CD4-positive, alpha-beta memory T cell (primary cell): Measurements from ENCODE around the gene ACP6. TPM values are rescaled to one million over a fixed set of nuclear protein-coding genes. Genes with fewer than 3 reads are reported as not detected.

Source experiments
- CTCF ChIA-PET: fragments of 350-600 bp; sonication (Branson Sonifier 250); formaldehyde crosslinking; loops from one replicate; lab custom pipeline; 2021; ENCODE audit warnings: inconsistent platforms; ENCODE audit not compliant: partially characterized antibody; lab: Charles Lee
- POLR2A ChIA-PET: fragments of 350-600 bp; sonication (Branson Sonifier 250); formaldehyde crosslinking; loops from one replicate; lab custom pipeline; 2021; ENCODE audit not compliant: partially characterized antibody; lab: Charles Lee
- DNase-seq, 5 donors: peaks; one replicate each; pipeline versions ENCODE4 v3.0.0 to v3.0.0-alpha.2; 2020 to 2022; ENCODE audit warnings: mixed read lengths in 1 of 5
- H3K27ac ChIP-seq: one replicate; pipeline ENCODE4 v1.7.0; 2013; ENCODE audit warnings: low read depth, low read length
- H3K27me3 ChIP-seq: 2 replicates; pipeline ENCODE4 v1.7.0; 2013; ENCODE audit warnings: mild to moderate bottlenecking, low read length, moderate library complexity; ENCODE audit not compliant: insufficient read depth
- H3K36me3 ChIP-seq: 2 replicates; pipeline ENCODE4 v1.7.0; 2013; ENCODE audit warnings: mild to moderate bottlenecking, low read length, moderate library complexity; ENCODE audit not compliant: insufficient read depth
- H3K4me1 ChIP-seq: 2 replicates; pipeline ENCODE4 v1.7.0; 2013; ENCODE audit warnings: mild to moderate bottlenecking, low read length, moderate library complexity; ENCODE audit not compliant: insufficient read depth
- H3K4me3 ChIP-seq, 2 donors: one replicate each; pipeline ENCODE4 v1.7.0; 2013; ENCODE audit warnings: low read length in 2 of 2, mild to moderate bottlenecking in 1 of 2
- H3K9me3 ChIP-seq, 2 donors: one replicate each; pipeline ENCODE4 v1.7.0; 2013; ENCODE audit warnings: low read length in 2 of 2, control low read depth in 1 of 2; ENCODE audit not compliant: control insufficient read depth in 1 of 2
- H3K27ac Mint-ChIP-seq, 7 donors: one replicate each; pipeline ENCODE4 v1.8.0; 2020 to 2021; ENCODE audit warnings: mixed read lengths in 7 of 7, mild to moderate bottlenecking in 6 of 7, inconsistent platforms in 3 of 7, moderate library complexity in 3 of 7
- H3K27me3 Mint-ChIP-seq, 2 donors: one replicate each; pipeline ENCODE4 v1.8.0; 2020 to 2021; ENCODE audit warnings: mixed read lengths in 2 of 2
- H3K36me3 Mint-ChIP-seq, 2 donors: one replicate each; pipeline ENCODE4 v1.8.0; 2020 to 2021; ENCODE audit warnings: mixed read lengths in 2 of 2, inconsistent platforms in 1 of 2, mild to moderate bottlenecking in 1 of 2
- H3K4me1 Mint-ChIP-seq, 4 donors: one replicate each; pipeline ENCODE4 v1.8.0; 2020 to 2021; ENCODE audit warnings: mixed read lengths in 4 of 4, mild to moderate bottlenecking in 1 of 4
- H3K4me3 Mint-ChIP-seq, 8 donors: one replicate each; pipeline ENCODE4 v1.8.0; 2020 to 2021; ENCODE audit warnings: mixed read lengths in 8 of 8, mild to moderate bottlenecking in 7 of 8, moderate library complexity in 6 of 8, inconsistent platforms in 3 of 8
- H3K9me3 Mint-ChIP-seq, 8 donors: one replicate each; pipeline ENCODE4 v1.8.0; 2020 to 2021; ENCODE audit warnings: mixed read lengths in 8 of 8, mild to moderate bottlenecking in 5 of 8, inconsistent platforms in 3 of 8, moderate library complexity in 1 of 8
- intact Hi-C: fragments of 100-400 bp; cut with micrococcal nuclease; formaldehyde crosslinking; loops from one replicate; pipeline ENCODE4 v1.15.1; 2023
- polyA plus RNA-seq, 2 donors: library from polyadenylated mRNA; unstranded; fragments of 300-500 nt; fragmentation: Illumina TruSeq; gene quantifications; one replicate each; pipeline ENCODE4 v1.2.3, GENCODE V29; 2021
- total RNA-seq, 2 experiments: library from RNA; stranded (reverse); gene quantifications; one replicate each; pipeline ENCODE4 v1.2.3, GENCODE V29; 2021

The ACP6 gene
- total and polyA plus RNA-seq, 4 experiments from 2014 or later, result 15.4 to 22.7 (median 20.2) TPM

DNA sequence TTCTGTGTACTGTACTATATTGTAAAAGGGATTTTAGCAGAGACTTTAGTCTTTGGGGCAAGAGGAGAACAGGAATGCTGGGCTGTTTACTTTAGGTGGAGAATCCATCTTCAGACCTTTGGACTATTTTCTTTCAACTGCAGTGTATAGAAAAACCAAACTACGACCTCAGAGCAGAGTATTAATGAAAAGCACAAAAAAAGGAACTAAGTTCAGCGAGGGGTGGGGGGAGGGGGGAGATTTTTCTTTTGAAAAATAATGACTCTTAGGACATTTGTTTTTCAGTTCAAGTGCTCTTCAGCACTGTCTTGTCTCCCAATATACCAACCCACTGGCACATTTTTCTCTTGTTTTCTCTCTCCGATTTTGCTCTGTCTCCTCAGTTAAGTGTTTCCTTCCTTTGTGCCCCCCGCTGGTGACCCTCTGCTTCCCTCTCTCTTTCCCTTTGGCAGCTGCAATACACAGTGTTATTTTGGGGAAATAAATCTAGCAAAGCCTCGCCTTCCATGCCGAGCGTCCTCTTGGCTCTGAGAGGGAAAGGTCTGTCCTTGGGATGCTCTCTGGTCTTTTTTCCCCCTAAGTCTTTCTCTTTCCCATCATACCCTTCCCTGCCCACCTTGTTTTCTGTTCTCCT, 44.8 kb downstream of the ACP6 start:
- no peaks in the 10 kb centered on the region for H3K36me3 ChIP-seq
- Mint-ChIP-seq H3K27me3 (no peaks in the 10 kb centered on the region), H3K27ac (peak overlapping the region in 2 of 7 donors; percentile 66 to 67), H3K4me1 (peaks cover 28 to 55% (median 31%) of the 10 kb centered on the region in 4 donors), H3K9me3 (no peaks in the 10 kb centered on the region), H3K36me3 (peaks cover 15 to 23% of the 10 kb centered on the region in 2 donors), H3K4me3 (no peak overlapping the region)
- intact Hi-C loops, result no loop called here
- ChIA-PET CTCF (interaction anchor here (1.0 to 3.8 kb wide), 9 partner anchors 9 to 133 kb away, joined by 3 to 58 read pairs (median 11); a partner anchor contains a TSS), POLR2A (interaction anchor here (0.8 to 1.3 kb wide), 2 partner anchors 26 to 84 kb away, joined by 3 read pairs; partner anchors contain the start of gene BCL9)
- no peaks in the 10 kb centered on the region for H3K27me3 ChIP-seq
- H3K9me3 ChIP-seq, result no peaks in the 10 kb centered on the region
- H3K4me1 ChIP-seq, result peaks cover 31% of the 10 kb centered on the region
- H3K27ac ChIP-seq, result no peak overlapping the region
- DNase-seq, result no peak
- H3K4me3 ChIP-seq, result no peak overlapping the region

DNA sequence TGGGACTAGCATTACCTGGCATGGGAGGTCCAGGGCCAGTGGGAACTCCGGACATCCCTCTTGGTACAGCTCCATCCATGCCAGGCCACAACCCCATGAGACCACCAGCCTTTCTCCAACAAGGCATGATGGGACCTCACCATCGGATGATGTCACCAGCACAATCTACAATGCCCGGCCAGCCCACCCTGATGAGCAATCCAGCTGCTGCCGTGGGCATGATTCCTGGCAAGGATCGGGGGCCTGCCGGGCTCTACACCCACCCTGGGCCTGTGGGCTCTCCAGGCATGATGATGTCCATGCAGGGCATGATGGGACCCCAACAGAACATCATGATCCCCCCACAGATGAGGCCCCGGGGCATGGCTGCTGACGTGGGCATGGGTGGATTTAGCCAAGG, 45.8 kb downstream of the ACP6 start:
- Histone ChIP-seq H3K9me3 (no peaks in the 10 kb centered on the region), H3K4me3 (no peak overlapping the region), H3K36me3 (peaks cover 1% of the 10 kb centered on the region), H3K4me1 (peaks cover 23% of the 10 kb centered on the region), H3K27ac (no peak overlapping the region), H3K27me3 (no peaks in the 10 kb centered on the region)
- H3K4me3 Mint-ChIP-seq, result no peak overlapping the region
- POLR2A ChIA-PET, result interaction anchor here (1.3 kb wide), 1 partner anchor 83 kb away, joined by 3 read pairs; the partner anchor contains the start of gene BCL9
- peaks cover 23 to 46% (median 24%) of the 10 kb centered on the region in 4 donors for H3K4me1 Mint-ChIP-seq
- H3K9me3 Mint-ChIP-seq, result no peaks in the 10 kb centered on the region
- H3K27ac Mint-ChIP-seq, result no peak overlapping the region
- DNase-seq, result no peak
- H3K36me3 Mint-ChIP-seq, result peaks cover 15 to 23% of the 10 kb centered on the region in 2 donors
- no peaks in the 10 kb centered on the region for H3K27me3 Mint-ChIP-seq
- CTCF ChIA-PET, result interaction anchor here (1.0 to 2.8 kb wide), 3 partner anchors 16 to 112 kb away, joined by 4 to 11 read pairs (median 4); no protein-coding TSS in a partner anchor
- intact Hi-C loops, result no loop called here

- DNase-seq, result no peak
- Mint-ChIP-seq H3K9me3 (no peaks in the 10 kb centered on the region), H3K36me3 (peaks cover 16 to 23% of the 10 kb centered on the region in 2 donors), H3K27me3 (no peaks in the 10 kb centered on the region), H3K27ac (no peak overlapping the region), H3K4me1 (peaks cover 18 to 41% (median 20%) of the 10 kb centered on the region in 4 donors), H3K4me3 (no peak overlapping the region)
- H3K4me1 ChIP-seq, result peaks cover 21% of the 10 kb centered on the region
- ChIA-PET CTCF (interaction anchor here (1.2 kb wide), 1 partner anchor 16 kb away, joined by 4 read pairs; no protein-coding TSS in a partner anchor), POLR2A (interaction anchor here (1.3 kb wide), 1 partner anchor 83 kb away, joined by 3 read pairs; the partner anchor contains the start of gene BCL9)
- H3K4me3 ChIP-seq, result no peak overlapping the region
- H3K27me3 ChIP-seq, result no peaks in the 10 kb centered on the region
- peaks cover 6% of the 10 kb centered on the region for H3K36me3 ChIP-seq
- intact Hi-C loops, result no loop called here
- no peak overlapping the region for H3K27ac ChIP-seq
- no peaks in the 10 kb centered on the region for H3K9me3 ChIP-seq
Measured at GRCh38 chr1:147624011-147624410, 46.3 kb downstream of the ACP6 start.

- Mint-ChIP-seq H3K4me1 (peaks cover 24 to 45% (median 25%) of the 10 kb centered on the region in 4 donors), H3K4me3 (no peak overlapping the region), H3K27ac (peak overlapping the region in 5 of 7 donors; percentile 18 to 71 (median 48)), H3K9me3 (no peaks in the 10 kb centered on the region), H3K36me3 (peaks cover 24 to 33% of the 10 kb centered on the region in 2 donors), H3K27me3 (no peaks in the 10 kb centered on the region)
- peaks cover 10% of the 10 kb centered on the region for H3K36me3 ChIP-seq
- no peak overlapping the region for H3K4me3 ChIP-seq
- ChIA-PET POLR2A (no interaction called here), CTCF (interaction anchor here (0.7 to 1.3 kb wide), 2 partner anchors 12 to 82 kb away, joined by 3 read pairs; partner anchors contain the start of gene BCL9)
- H3K27ac ChIP-seq, result no peak overlapping the region
- H3K4me1 ChIP-seq, result peaks cover 21% of the 10 kb centered on the region
- intact Hi-C loops, result no loop called here
- no peaks in the 10 kb centered on the region for H3K27me3 ChIP-seq
- no peaks in the 10 kb centered on the region for H3K9me3 ChIP-seq
- no peak for DNase-seq
Measured at GRCh38 chr1:147622731-147623130, 47.6 kb downstream of the ACP6 start.

DNA sequence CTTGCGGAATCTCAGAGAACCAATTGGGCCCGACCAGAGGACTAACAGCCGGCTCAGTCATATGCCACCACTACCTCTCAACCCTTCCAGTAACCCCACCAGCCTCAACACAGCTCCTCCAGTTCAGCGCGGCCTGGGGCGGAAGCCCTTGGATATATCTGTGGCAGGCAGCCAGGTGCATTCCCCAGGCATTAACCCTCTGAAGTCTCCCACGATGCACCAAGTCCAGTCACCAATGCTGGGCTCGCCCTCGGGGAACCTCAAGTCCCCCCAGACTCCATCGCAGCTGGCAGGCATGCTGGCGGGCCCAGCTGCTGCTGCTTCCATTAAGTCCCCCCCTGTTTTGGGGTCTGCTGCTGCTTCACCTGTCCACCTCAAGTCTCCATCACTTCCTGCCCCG, 49.8 kb downstream of the ACP6 start:
- no peaks in the 10 kb centered on the region for H3K9me3 Mint-ChIP-seq
- H3K27me3 Mint-ChIP-seq, result no peaks in the 10 kb centered on the region
- H3K4me1 ChIP-seq, result peaks cover 25% of the 10 kb centered on the region
- DNase-seq, result no peak
- no peak overlapping the region for H3K27ac ChIP-seq
- POLR2A ChIA-PET, result no interaction called here
- no peak overlapping the region for H3K27ac Mint-ChIP-seq
- H3K4me1 Mint-ChIP-seq, result peaks cover 18 to 41% (median 24%) of the 10 kb centered on the region in 4 donors
- peaks cover 10% of the 10 kb centered on the region for H3K36me3 ChIP-seq
- H3K9me3 ChIP-seq, result no peaks in the 10 kb centered on the region
- H3K4me3 Mint-ChIP-seq, result no peak overlapping the region
- no peak overlapping the region for H3K4me3 ChIP-seq
- peaks cover 23 to 41% of the 10 kb centered on the region in 2 donors for H3K36me3 Mint-ChIP-seq
- CTCF ChIA-PET, result no interaction called here
- no peaks in the 10 kb centered on the region for H3K27me3 ChIP-seq
- intact Hi-C loops, result no loop called here

DNA sequence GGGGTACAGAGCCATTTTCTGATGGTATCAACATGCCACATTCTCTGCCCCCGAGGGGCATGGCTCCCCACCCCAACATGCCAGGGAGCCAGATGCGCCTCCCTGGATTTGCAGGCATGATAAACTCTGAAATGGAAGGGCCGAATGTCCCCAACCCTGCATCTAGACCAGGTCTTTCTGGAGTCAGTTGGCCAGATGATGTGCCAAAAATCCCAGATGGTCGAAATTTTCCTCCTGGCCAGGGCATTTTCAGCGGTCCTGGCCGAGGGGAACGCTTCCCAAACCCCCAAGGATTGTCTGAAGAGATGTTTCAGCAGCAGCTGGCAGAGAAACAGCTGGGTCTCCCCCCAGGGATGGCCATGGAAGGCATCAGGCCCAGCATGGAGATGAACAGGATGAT, 50.6 kb downstream of the ACP6 start:
- POLR2A ChIA-PET, result no interaction called here
- Mint-ChIP-seq H3K36me3 (peaks cover 22 to 44% of the 10 kb centered on the region in 2 donors), H3K9me3 (no peaks in the 10 kb centered on the region)

DNA sequence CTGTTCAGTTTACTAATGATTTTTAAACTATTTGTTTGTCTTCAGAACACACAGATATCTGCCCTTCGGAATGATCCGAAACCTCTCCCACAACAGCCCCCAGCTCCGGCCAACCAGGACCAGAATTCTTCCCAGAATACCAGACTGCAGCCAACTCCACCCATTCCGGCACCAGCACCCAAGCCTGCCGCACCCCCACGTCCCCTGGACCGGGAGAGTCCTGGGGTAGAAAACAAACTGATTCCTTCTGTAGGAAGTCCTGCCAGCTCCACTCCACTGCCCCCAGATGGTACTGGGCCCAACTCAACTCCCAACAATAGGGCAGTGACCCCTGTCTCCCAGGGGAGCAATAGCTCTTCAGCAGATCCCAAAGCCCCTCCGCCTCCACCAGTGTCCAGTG, 51.6 kb downstream of the ACP6 start:
- ChIA-PET POLR2A (interaction anchor here (1.0 to 1.8 kb wide), 3 partner anchors 19 to 117 kb away, joined by 3 to 5 read pairs (median 3); partner anchors contain the start of gene ACP6), CTCF (interaction anchor here (1.3 to 3.1 kb wide), 2 partner anchors 9 to 47 kb away, joined by 3 to 14 read pairs; no protein-coding TSS in a partner anchor)
- peaks cover 32 to 51% of the 10 kb centered on the region in 2 donors for H3K36me3 Mint-ChIP-seq

More for the DNA sequence above, 50.6 kb downstream of the ACP6 start:
- Mint-ChIP-seq H3K27me3 (no peaks in the 10 kb centered on the region), H3K4me1 (peaks cover 17 to 41% (median 23%) of the 10 kb centered on the region in 4 donors), H3K4me3 (no peak overlapping the region), H3K27ac (no peak overlapping the region)
- DNase-seq, result no peak
- Histone ChIP-seq H3K4me3 (no peak overlapping the region), H3K36me3 (peaks cover 10% of the 10 kb centered on the region), H3K27me3 (no peaks in the 10 kb centered on the region), H3K4me1 (peaks cover 25% of the 10 kb centered on the region), H3K27ac (no peak overlapping the region), H3K9me3 (no peaks in the 10 kb centered on the region)
- CTCF ChIA-PET, result interaction anchor here (3.1 kb wide), 1 partner anchor 8 kb away, joined by 14 read pairs; no protein-coding TSS in a partner anchor
- intact Hi-C loops, result no loop called here

More for the DNA sequence above, 51.6 kb downstream of the ACP6 start:
- intact Hi-C loops, result no loop called here
- Histone ChIP-seq H3K4me1 (peaks cover 25% of the 10 kb centered on the region), H3K27me3 (no peaks in the 10 kb centered on the region), H3K9me3 (no peaks in the 10 kb centered on the region), H3K4me3 (no peak overlapping the region), H3K27ac (no peak overlapping the region), H3K36me3 (peaks cover 10% of the 10 kb centered on the region)
- Mint-ChIP-seq H3K4me3 (peak overlapping the region in 4 of 8 donors; percentile 18 to 53 (median 42)), H3K27ac (peak overlapping the region; percentile 10 to 90 (median 71)), H3K27me3 (no peaks in the 10 kb centered on the region), H3K4me1 (peaks cover 17 to 41% (median 23%) of the 10 kb centered on the region in 4 donors), H3K9me3 (no peaks in the 10 kb centered on the region)
- DNase-seq, result no peak
